Activated B cell treated with CpG ODN at 0.5 μM for 24 hours (primary cell): ENCODE results near the gene TCHP. TPM values are rescaled to one million over a fixed set of nuclear protein-coding genes. Genes with fewer than 3 reads are reported as not detected.

Experiments used
- ATAC-seq: fragments of 200-7000 bp; cut with Tn5 transposase; one replicate; pipeline ENCODE4 v1.10.0; 2021; ENCODE audit warnings: low read depth, mild to moderate bottlenecking, moderate library complexity
- CTCF ChIA-PET: fragments of 350-600 bp; sonication (Branson Sonifier 250); formaldehyde crosslinking; loops from one replicate; lab custom pipeline; 2021; ENCODE audit warnings: antibody characterized with exemption; lab: Charles Lee
- POLR2A ChIA-PET: fragments of 350-600 bp; sonication (Branson Sonifier 250); formaldehyde crosslinking; loops from one replicate; lab custom pipeline; 2021; ENCODE audit warnings: antibody characterized with exemption; lab: Charles Lee
- DNase-seq: peaks from one replicate; pipeline ENCODE4 v3.0.0; 2022
- H3K27ac Mint-ChIP-seq: one replicate; pipeline ENCODE4 v1.8.0; 2020; ENCODE audit warnings: mixed read lengths
- H3K27me3 Mint-ChIP-seq: one replicate; pipeline ENCODE4 v1.8.0; 2021; ENCODE audit warnings: mixed read lengths
- H3K36me3 Mint-ChIP-seq: one replicate; pipeline ENCODE4 v1.8.0; 2021; ENCODE audit warnings: low read depth, mixed read lengths
- H3K4me1 Mint-ChIP-seq: one replicate; pipeline ENCODE4 v1.8.0; 2021; ENCODE audit warnings: mixed read lengths
- H3K4me3 Mint-ChIP-seq: one replicate; pipeline ENCODE4 v1.8.0; 2020; ENCODE audit warnings: mild to moderate bottlenecking, mixed read lengths
- H3K9me3 Mint-ChIP-seq: one replicate; pipeline ENCODE4 v1.8.0; 2020; ENCODE audit warnings: mixed read lengths
- intact Hi-C: fragments of 100-400 bp; cut with micrococcal nuclease; formaldehyde crosslinking; loops from one replicate; pipeline ENCODE4 v1.15.1; 2024
- total RNA-seq: library from RNA; stranded (reverse); gene quantifications from 2 replicates; pipeline ENCODE4 v1.2.3, GENCODE V29; 2022
- TF ChIP-seq, protein P1 (sequence below): fragments of 200-600 bp; IDR thresholded peaks from one replicate; pipeline ENCODE4 v1.8.0; 2022; ENCODE audit warnings: antibody characterized with exemption, mild to moderate bottlenecking

The TCHP gene
- total RNA-seq, 1 donor from 2014 or later = 28.3 TPM

DNA sequence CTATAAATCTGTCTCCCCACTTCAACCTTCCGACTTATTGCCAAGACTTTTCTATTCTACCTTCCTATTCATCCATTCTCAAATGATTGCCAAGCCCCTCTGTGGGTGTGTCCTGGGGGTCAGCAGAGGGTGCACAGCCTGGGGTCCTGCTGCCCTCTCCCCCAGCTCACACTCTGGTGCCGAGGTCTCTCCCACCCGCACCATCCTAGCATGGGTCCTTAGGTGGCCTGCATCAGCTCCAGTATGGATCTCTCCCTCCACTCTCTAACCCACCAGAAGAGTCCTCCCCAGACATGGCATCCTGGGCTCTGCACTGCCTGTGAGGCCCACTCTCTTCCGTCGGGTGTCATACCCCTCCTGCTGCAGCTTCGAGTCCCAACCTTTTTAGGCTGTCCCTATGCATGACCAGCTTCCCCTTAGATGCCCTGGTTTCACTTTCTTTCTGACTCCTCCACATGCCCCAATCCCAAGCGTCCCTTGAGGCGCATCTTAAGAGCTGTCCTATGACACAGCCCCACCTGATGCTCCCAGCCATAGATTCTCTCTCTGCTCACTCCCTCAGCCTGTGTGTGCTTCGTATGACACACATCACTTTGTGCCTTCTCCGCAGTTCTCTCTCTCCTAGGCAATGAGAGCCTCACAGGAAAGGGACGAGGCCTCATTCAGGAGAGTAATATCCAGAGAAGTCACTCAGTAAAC is 52.2 kb downstream of the TCHP start:
- POLR2A ChIA-PET = interaction anchor here (0.7 kb wide), 1 partner anchor 47 kb away, joined by 3 read pairs; the partner anchor contains the start of gene ANKRD13A
- peak overlapping the region; percentile 68 for H3K27ac Mint-ChIP-seq
- CTCF ChIA-PET = no interaction called here

DNA sequence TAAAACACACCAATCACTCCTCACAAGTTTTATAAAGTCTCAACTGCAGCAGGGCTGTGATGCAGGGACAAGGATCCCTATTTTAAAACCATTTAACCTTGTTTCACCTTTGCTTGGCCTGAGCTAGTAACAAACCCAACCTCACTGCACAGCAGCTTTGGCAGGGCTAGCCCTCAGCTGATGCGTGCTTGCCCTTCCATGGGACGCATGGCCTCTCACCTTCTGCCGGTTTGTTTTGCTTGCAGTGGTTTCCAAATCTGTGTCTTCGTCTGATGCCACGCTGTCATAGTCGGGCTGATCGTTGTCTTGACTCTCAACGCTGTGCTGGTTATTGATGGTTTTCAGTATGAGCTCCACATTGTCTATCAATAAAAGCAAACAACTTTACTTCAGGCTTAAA is 52.8 kb downstream of the TCHP start:
- Mint-ChIP-seq H3K9me3 (no peaks in the 10 kb centered on the region), H3K27ac (peak overlapping the region; percentile 68), H3K27me3 (no peaks in the 10 kb centered on the region), H3K4me1 (peaks cover 23% of the 10 kb centered on the region), H3K4me3 (no peak overlapping the region), H3K36me3 (peaks cover 92% of the 10 kb centered on the region)
- DNase-seq (no peak), ATAC-seq (no peak)
- TF ChIP-seq, protein P1, sequence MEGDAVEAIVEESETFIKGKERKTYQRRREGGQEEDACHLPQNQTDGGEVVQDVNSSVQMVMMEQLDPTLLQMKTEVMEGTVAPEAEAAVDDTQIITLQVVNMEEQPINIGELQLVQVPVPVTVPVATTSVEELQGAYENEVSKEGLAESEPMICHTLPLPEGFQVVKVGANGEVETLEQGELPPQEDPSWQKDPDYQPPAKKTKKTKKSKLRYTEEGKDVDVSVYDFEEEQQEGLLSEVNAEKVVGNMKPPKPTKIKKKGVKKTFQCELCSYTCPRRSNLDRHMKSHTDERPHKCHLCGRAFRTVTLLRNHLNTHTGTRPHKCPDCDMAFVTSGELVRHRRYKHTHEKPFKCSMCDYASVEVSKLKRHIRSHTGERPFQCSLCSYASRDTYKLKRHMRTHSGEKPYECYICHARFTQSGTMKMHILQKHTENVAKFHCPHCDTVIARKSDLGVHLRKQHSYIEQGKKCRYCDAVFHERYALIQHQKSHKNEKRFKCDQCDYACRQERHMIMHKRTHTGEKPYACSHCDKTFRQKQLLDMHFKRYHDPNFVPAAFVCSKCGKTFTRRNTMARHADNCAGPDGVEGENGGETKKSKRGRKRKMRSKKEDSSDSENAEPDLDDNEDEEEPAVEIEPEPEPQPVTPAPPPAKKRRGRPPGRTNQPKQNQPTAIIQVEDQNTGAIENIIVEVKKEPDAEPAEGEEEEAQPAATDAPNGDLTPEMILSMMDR = no peak
- intact Hi-C loops = no loop called here
- ChIA-PET CTCF (no interaction called here), POLR2A (interaction anchor here (0.7 kb wide), 1 partner anchor 46 kb away, joined by 3 read pairs; the partner anchor contains the start of gene ANKRD13A)

More for the DNA sequence above, 52.2 kb downstream of the TCHP start:
- intact Hi-C loops = no loop called here
- Mint-ChIP-seq H3K4me1 (peaks cover 29% of the 10 kb centered on the region), H3K9me3 (no peaks in the 10 kb centered on the region), H3K27me3 (no peaks in the 10 kb centered on the region), H3K4me3 (no peak overlapping the region), H3K36me3 (peaks cover 95% of the 10 kb centered on the region)
- ATAC-seq (peak; percentile 94), DNase-seq (no peak)
- TF ChIP-seq, protein P1 = no peak

DNA sequence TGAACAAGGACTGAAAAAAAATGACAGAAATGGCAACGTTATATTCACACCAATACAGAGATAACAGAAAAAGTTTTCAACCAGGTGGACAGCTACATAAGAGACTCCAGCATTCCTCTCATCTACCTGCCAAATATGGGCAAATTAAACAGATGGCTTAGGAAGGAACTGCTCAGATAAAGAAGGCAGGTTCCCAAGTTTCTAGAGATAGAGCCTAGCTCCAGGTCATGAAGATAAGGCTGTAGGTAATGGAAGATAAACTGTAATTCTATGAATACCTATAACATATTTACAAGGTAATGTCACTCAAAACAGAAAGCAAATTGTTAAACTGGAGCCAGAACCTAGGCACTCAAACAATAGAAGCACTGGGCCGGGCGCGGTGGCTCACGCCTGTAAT is 53.6 kb downstream of the TCHP start:
- no peak for DNase-seq
- no peak for ATAC-seq
- H3K4me3 Mint-ChIP-seq = no peak overlapping the region
- H3K9me3 Mint-ChIP-seq = no peaks in the 10 kb centered on the region
- peaks cover 18% of the 10 kb centered on the region for H3K4me1 Mint-ChIP-seq
- intact Hi-C loops = no loop called here
- ChIA-PET POLR2A (no interaction called here), CTCF (no interaction called here)
- peak overlapping the region; percentile 68 for H3K27ac Mint-ChIP-seq
- TF ChIP-seq, protein P1 = no peak
- H3K36me3 Mint-ChIP-seq = peaks cover 90% of the 10 kb centered on the region
- no peaks in the 10 kb centered on the region for H3K27me3 Mint-ChIP-seq

DNA sequence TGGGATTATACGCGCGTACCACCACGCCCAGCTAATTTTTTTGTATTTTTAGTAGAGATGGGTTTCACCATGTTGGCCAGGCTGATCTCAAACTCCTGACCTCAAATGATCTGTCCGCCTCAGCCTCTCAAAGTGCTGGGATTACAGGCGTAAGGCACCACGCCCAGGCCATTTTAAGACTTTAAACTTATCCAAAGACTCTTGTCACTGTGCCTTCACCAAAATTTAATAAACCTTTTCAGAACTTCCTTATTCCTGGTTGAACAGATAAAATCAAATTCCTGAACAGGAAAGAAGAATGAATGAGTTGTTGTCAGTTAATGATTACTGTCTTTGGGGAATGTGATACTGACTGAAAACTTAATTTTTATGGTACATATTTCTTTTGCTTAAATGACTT is 58.3 kb downstream of the TCHP start:
- H3K9me3 Mint-ChIP-seq = no peaks in the 10 kb centered on the region
- no peak for DNase-seq
- no peak for ATAC-seq
- peaks cover 2% of the 10 kb centered on the region for H3K4me1 Mint-ChIP-seq
- CTCF ChIA-PET = no interaction called here
- POLR2A ChIA-PET = no interaction called here
- no peaks in the 10 kb centered on the region for H3K27me3 Mint-ChIP-seq
- H3K4me3 Mint-ChIP-seq = no peak overlapping the region
- intact Hi-C loops = no loop called here
- peaks cover 86% of the 10 kb centered on the region for H3K36me3 Mint-ChIP-seq
- no peak overlapping the region for H3K27ac Mint-ChIP-seq
- TF ChIP-seq, protein P1 = no peak

DNA sequence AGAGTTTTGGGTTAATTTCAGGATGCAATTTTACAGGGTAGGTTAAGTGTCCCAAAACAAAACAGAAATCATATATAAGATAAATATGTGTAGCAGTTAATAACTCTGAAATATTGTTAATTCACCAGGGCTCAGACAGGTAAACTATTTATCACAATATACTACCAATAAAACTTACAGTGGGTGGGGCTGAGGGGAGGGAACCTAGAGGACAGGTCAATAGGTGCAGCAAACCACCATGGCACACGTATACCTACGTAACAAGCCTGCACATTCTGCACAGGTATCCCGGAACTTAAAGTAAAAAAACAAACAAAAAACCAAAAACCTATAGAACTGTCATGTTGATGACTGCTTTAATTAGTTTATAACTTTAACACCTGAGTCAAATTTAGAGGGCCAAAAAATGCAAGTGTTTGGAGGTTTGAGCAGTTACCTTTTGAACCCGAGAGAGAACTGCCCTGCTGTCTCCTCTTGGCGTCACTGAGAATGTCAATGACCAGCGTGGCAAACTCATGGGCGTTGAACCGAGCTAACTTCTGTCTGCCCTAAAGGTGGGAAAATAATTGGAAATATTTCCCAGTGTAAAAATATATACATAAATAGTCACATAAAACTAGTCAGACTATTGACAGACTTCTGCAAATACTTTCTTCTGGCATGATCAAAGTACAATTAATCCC is 59.5 kb downstream of the TCHP start:
- DNase-seq (no peak), ATAC-seq (no peak)
- Mint-ChIP-seq H3K36me3 (peaks cover 86% of the 10 kb centered on the region), H3K4me3 (no peak overlapping the region), H3K4me1 (no peaks in the 10 kb centered on the region), H3K27me3 (no peaks in the 10 kb centered on the region), H3K27ac (no peak overlapping the region), H3K9me3 (no peaks in the 10 kb centered on the region)
- intact Hi-C loops = no loop called here
- ChIA-PET POLR2A (no interaction called here), CTCF (no interaction called here)
- TF ChIP-seq, protein P1 = no peak
